Activated naive CD8-positive, alpha-beta T cell treated with anti-CD3 and anti-CD28 coated beads, Interleukin-2, amount 10 ng/mL, durations not matched to agents 7 days and 5 days (primary cell): ENCODE results near the gene PLCL1. TPM values are rescaled to one million over a fixed set of nuclear protein-coding genes. Genes with fewer than 3 reads are reported as not detected.

Experiments used
- ATAC-seq: fragments of 150-1000 bp; cut with Tn5 transposase; one replicate; pipeline ENCODE4 v1.10.0; 2021; ENCODE audit warnings: low read depth, moderate library complexity
- POLR2A ChIA-PET: fragments of 350-600 bp; sonication (Branson Sonifier 250); formaldehyde crosslinking; loops from one replicate; lab custom pipeline; 2021; ENCODE audit warnings: antibody characterized with exemption; lab: Charles Lee
- DNase-seq: peaks from one replicate; pipeline ENCODE4 v3.0.0; 2021
- H3K27ac Mint-ChIP-seq: one replicate; pipeline ENCODE4 v1.8.0; 2022; ENCODE audit warnings: mild to moderate bottlenecking, mixed read lengths
- H3K27me3 Mint-ChIP-seq: one replicate; pipeline ENCODE4 v1.8.0; 2022; ENCODE audit warnings: mild to moderate bottlenecking, moderate library complexity, mixed read lengths
- H3K36me3 Mint-ChIP-seq: one replicate; pipeline ENCODE4 v1.8.0; 2021; ENCODE audit warnings: mild to moderate bottlenecking, mixed read lengths
- H3K4me1 Mint-ChIP-seq: one replicate; pipeline ENCODE4 v1.8.0; 2021; ENCODE audit warnings: mixed read lengths
- H3K4me3 Mint-ChIP-seq: one replicate; pipeline ENCODE4 v1.8.0; 2022; ENCODE audit warnings: mild to moderate bottlenecking, moderate library complexity, mixed read lengths
- H3K9me3 Mint-ChIP-seq: one replicate; pipeline ENCODE4 v1.8.0; 2021; ENCODE audit warnings: mixed read lengths
- total RNA-seq, 2 experiments: library from RNA; stranded (reverse); gene quantifications; one replicate each; pipeline ENCODE4 v1.2.3, GENCODE V29; 2021

Gene PLCL1
- total RNA-seq, 2 experiments from 2014 or later, result 1.2 to 1.3 TPM

DNA sequence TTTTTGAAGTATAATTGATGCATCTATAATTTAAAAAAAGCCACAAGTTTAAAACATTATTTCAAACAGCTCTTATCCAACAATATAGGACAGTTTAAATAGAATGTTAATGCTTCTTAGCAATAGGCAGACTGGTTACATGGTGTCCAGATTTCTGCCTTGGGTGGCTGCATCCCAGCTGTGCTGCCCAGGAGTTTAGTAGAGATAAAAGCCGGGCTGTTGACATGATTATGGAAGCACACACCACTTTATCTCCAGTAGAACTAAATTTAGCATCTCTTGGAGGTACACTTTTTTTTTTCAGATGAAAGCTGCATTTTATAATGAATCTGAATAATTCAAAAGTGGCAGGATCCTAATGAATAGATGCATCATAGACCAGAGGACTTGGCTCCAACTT is 309.7 kb downstream of the PLCL1 start:
- no peaks in the 10 kb centered on the region for H3K4me1 Mint-ChIP-seq
- H3K27ac Mint-ChIP-seq, result no peak overlapping the region
- POLR2A ChIA-PET, result no interaction called here
- no peaks in the 10 kb centered on the region for H3K9me3 Mint-ChIP-seq
- no peak for DNase-seq
- no peak for ATAC-seq
- H3K36me3 Mint-ChIP-seq, result no peaks in the 10 kb centered on the region
- H3K27me3 Mint-ChIP-seq, result no peaks in the 10 kb centered on the region
- no peak overlapping the region for H3K4me3 Mint-ChIP-seq

DNA sequence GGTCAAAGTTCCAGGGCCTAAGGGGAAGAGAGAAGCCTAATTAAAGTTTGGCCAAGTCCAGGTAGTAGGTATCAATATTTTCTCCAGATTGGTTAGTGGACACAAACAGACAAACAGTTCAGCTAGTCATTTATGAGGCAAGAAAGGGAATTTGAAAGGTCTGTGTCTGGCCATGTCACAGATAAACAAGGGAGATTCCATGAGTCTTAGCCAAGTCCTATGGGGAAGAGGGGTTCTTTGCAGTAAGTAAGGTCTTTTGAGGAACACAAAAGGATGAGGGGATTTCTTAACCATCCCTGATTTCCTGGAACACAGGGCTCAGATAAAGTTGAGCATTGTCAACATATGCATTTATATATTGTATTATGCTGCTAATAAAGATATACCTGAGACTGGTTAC is 310.8 kb downstream of the PLCL1 start:
- H3K4me1 Mint-ChIP-seq, result no peaks in the 10 kb centered on the region
- POLR2A ChIA-PET, result no interaction called here
- no peak overlapping the region for H3K27ac Mint-ChIP-seq
- no peaks in the 10 kb centered on the region for H3K36me3 Mint-ChIP-seq
- H3K9me3 Mint-ChIP-seq, result no peaks in the 10 kb centered on the region
- ATAC-seq, result no peak
- DNase-seq, result no peak
- no peaks in the 10 kb centered on the region for H3K27me3 Mint-ChIP-seq
- H3K4me3 Mint-ChIP-seq, result no peak overlapping the region

DNA sequence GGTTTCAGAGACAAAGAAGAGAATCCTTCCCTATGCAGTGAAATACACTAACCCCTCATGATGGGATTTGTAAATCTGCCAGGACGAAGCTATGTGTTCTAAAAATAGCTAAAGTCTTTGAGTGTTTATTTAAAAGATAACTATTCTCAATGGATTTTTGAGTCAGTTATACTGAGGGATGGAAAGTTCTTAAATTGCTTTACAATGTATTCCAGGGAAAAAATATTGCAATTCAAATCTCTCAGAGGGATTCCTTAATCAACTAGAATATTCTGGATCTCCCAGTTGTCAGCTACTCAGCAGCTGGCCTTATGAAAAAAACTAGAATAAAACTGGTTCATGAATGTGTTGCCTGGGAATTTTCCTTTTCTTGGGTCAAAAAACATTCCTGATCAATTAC is 312.4 kb downstream of the PLCL1 start:
- no peak overlapping the region for H3K27ac Mint-ChIP-seq
- no peak for ATAC-seq
- POLR2A ChIA-PET, result no interaction called here

DNA sequence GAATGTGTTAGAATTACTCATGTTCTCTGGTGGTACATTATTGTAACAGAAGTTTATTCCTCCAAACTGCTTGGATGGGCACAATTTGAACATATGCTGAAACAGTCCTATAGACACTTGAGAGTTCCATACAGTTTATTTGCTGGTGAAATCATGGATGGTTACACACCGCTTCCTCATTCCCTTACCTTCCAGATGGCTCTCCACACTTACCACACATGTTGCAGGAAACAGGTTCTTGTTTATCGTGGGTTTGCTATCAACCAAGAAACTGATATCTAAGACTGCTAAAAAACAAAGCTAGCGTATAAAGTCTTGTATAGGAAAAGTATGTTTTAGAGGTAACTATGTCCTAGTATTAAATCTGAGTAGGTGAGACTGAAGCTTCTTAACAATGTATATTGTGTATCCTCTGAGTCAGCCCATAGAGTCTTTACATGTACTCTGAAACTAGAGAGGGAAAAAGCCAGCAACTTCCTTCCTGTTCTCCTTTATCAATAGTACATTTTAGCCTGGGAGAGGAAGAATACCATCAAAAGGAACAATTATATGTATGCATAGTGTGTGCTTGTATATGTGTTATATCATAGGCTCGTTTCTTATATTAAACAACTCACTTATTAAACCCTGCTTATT is 313.1 kb downstream of the PLCL1 start:
- Mint-ChIP-seq H3K27ac (no peak overlapping the region), H3K4me3 (no peak overlapping the region), H3K36me3 (no peaks in the 10 kb centered on the region), H3K4me1 (no peaks in the 10 kb centered on the region), H3K9me3 (no peaks in the 10 kb centered on the region), H3K27me3 (no peaks in the 10 kb centered on the region)
- POLR2A ChIA-PET, result no interaction called here
- DNase-seq (no peak), ATAC-seq (no peak)

More for the DNA sequence above, 312.4 kb downstream of the PLCL1 start:
- no peak overlapping the region for H3K4me3 Mint-ChIP-seq
- H3K9me3 Mint-ChIP-seq, result no peaks in the 10 kb centered on the region
- H3K4me1 Mint-ChIP-seq, result no peaks in the 10 kb centered on the region
- no peaks in the 10 kb centered on the region for H3K27me3 Mint-ChIP-seq
- DNase-seq, result no peak
- no peaks in the 10 kb centered on the region for H3K36me3 Mint-ChIP-seq

DNA sequence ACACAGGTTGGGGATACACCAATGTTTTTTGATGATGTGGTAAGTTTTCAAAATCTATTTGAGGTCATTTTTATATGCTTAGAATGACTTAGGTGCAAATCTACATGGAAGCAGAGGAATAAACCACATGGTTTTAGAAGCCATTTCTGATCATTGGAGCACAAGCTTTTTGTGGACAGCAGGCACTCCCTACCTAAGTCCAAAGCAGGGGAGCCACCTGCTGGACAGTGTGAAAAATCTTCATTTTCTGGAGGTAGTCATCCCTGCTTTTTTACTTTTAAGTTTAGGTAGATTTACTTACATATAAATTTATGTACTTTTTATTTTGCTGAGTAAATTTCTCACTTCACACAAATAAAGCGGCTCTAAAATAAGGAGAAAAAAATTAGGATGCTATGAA is 323.2 kb downstream of the PLCL1 start:
- H3K27me3 Mint-ChIP-seq, result no peaks in the 10 kb centered on the region
- no peaks in the 10 kb centered on the region for H3K4me1 Mint-ChIP-seq
- DNase-seq (peak; percentile 28), ATAC-seq (no peak)
- POLR2A ChIA-PET, result no interaction called here
- H3K9me3 Mint-ChIP-seq, result no peaks in the 10 kb centered on the region
- no peak overlapping the region for H3K4me3 Mint-ChIP-seq
- no peaks in the 10 kb centered on the region for H3K36me3 Mint-ChIP-seq
- no peak overlapping the region for H3K27ac Mint-ChIP-seq

DNA sequence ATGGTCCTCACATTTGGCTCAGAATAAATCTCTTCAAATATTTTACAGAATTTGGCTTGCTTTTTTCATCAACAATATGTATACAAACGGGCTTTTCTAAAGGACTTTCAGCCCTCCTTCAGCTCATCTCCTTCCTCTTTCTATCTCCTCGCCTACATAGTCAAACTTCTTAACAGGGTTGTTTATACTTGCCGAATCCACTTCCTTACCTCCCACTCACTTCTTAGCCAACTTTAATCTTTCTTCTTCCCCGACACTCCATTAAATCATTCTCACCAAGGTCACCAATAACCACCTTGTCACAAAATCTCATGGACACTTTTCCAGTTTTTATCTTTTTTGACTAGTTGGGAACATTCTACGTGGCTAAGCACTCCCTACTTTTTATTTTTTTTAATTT is 325.2 kb downstream of the PLCL1 start:
- no peak for ATAC-seq
- H3K36me3 Mint-ChIP-seq, result no peaks in the 10 kb centered on the region
- no peak for DNase-seq
- no peaks in the 10 kb centered on the region for H3K9me3 Mint-ChIP-seq
- H3K4me3 Mint-ChIP-seq, result no peak overlapping the region
- H3K27me3 Mint-ChIP-seq, result no peaks in the 10 kb centered on the region
- no peaks in the 10 kb centered on the region for H3K4me1 Mint-ChIP-seq
- H3K27ac Mint-ChIP-seq, result no peak overlapping the region
- POLR2A ChIA-PET, result no interaction called here

DNA sequence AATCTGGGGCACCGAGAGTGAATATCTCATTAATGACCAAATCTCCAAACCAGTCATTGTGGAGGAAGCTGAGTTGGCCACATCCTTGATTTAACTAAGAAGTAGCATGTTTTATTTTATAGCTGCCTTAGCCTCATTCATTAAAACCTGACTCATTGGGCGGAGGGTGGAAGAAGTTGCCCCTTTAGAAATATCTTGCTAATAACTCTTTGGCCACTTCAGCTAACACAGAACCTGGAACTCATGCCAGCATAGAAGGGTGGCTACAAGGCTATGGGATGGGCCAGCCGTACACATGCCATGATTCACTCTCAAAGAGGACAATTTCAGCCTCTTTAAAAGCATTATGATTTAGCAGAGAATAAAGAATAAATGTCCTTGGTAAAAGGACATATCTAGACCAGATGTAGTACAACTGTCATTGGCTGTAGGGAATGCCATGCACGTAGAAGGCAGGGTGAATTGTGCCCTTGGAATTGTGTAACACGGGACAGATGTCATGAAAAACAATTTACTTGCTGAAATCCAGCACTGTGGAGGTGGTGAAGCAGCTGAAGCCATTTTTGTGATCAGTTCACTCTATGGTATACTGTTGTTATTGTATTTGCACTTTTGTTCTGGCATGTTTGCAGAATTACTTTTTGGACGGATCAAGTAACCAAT is 330.0 kb downstream of the PLCL1 start:
- peaks cover 1% of the 10 kb centered on the region for H3K9me3 Mint-ChIP-seq
- DNase-seq (no peak), ATAC-seq (no peak)
- POLR2A ChIA-PET, result no interaction called here
- no peaks in the 10 kb centered on the region for H3K36me3 Mint-ChIP-seq
- no peak overlapping the region for H3K27ac Mint-ChIP-seq
- H3K4me3 Mint-ChIP-seq, result no peak overlapping the region
- H3K27me3 Mint-ChIP-seq, result no peaks in the 10 kb centered on the region
- no peaks in the 10 kb centered on the region for H3K4me1 Mint-ChIP-seq

DNA sequence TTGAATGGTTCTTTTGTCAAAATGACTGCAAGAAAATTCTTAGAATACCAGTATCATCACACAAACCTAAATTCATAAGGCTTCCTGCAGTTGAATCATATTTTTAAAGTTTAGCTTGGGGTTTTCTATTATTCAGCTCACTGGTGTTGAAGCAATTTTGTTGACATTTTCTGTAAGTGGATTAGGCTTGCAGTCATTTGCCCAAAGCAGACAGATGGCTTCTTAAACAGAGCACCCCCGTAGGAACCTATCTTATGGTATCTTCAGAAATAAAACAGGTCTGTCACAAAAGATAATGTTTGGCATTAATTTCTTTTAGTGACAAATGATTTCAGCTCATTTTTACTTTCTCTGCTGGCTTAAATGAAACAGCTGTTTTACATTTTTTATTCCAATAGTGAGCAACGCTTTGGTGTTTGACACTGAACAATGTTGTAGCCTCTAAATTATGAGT is 331.1 kb downstream of the PLCL1 start:
- Mint-ChIP-seq H3K27me3 (no peaks in the 10 kb centered on the region), H3K36me3 (no peaks in the 10 kb centered on the region), H3K4me3 (no peak overlapping the region), H3K27ac (no peak overlapping the region), H3K9me3 (peaks cover 1% of the 10 kb centered on the region), H3K4me1 (no peaks in the 10 kb centered on the region)
- POLR2A ChIA-PET, result no interaction called here
- DNase-seq (no peak), ATAC-seq (no peak)

DNA sequence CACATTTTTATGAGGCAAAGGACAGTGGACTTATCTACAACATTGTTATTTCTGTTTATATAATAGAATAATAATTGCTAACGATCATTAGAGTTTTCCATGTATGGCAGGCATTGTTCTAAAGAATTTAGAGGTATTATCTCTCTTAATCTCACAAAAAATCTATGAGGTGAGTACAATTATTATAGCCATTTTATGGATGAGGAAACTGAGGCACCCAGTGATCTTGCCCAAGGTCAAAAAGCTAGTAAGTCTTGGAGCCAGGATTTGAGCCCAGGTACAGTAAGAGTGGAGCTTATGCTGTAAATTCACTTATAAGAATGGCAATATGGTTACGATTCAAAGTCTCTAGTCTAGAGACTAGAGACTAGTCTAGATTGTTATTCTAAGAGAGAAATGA is 331.7 kb downstream of the PLCL1 start:
- no peaks in the 10 kb centered on the region for H3K36me3 Mint-ChIP-seq
- POLR2A ChIA-PET, result no interaction called here
- no peaks in the 10 kb centered on the region for H3K27me3 Mint-ChIP-seq
- no peak overlapping the region for H3K27ac Mint-ChIP-seq
- ATAC-seq, result no peak
- no peaks in the 10 kb centered on the region for H3K4me1 Mint-ChIP-seq
- H3K9me3 Mint-ChIP-seq, result peaks cover 1% of the 10 kb centered on the region
- H3K4me3 Mint-ChIP-seq, result no peak overlapping the region
- no peak for DNase-seq

DNA sequence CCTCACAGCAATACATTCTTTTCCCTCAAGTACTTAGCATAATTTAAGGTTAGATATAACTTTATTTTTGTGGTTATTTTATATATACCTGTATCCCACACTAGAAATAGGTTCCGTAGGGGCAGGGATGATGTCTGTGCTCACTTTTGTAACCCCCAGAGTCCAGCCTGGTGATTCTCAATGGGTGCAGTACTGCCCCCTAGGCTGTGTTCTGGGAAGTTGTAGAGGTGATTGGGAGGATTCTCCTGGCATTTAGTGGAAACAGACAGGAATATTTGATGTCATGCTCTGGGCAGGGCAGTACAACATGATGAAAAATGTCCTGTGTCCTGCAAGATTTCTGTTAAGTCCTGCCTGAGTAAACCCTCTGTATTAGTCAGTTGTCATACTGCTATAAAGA is 333.3 kb downstream of the PLCL1 start:
- Mint-ChIP-seq H3K36me3 (no peaks in the 10 kb centered on the region), H3K4me3 (no peak overlapping the region), H3K27me3 (no peaks in the 10 kb centered on the region), H3K4me1 (no peaks in the 10 kb centered on the region), H3K27ac (no peak overlapping the region), H3K9me3 (peaks cover 1% of the 10 kb centered on the region)
- POLR2A ChIA-PET, result no interaction called here
- ATAC-seq (no peak), DNase-seq (no peak)

DNA sequence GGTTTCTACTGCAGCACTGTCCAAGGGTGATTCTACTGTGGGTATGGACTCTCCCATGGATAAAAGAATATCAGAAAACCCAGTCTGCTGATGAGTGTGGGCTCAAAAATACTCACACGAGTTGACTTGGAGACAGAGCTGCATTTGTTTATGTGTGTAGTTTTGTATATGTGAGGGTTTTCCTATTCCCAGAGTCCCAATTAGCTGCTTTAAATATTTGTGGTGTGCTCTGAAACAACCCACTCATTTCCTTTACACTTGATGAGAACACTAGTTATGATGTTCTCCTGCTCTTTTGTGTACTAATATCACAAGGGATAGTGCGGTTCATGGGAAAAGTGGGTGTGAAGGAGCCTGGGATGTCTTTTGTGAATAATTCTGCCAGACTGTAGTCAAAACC is 337.3 kb downstream of the PLCL1 start:
- Mint-ChIP-seq H3K4me3 (no peak overlapping the region), H3K27ac (no peak overlapping the region)

DNA sequence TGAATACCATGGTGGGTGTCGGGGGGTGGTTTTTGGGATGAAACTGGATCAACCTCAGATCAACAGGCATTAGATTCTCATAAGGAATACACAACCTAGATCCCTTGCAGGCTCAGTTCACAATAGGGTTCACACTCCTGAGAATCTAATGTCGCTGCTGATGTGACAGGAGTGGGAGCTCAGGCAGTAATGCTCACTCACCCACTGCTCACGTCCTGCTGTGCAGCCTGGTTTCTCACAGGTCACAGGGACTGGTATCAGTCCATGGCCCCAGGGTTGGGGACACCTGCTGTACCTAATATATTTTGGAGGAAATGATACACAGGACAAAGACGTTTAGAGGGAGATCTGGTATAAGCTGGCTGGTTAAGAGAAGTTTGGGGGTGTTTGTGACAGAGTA is 338.8 kb downstream of the PLCL1 start:
- ATAC-seq, result no peak
- H3K27me3 Mint-ChIP-seq, result no peaks in the 10 kb centered on the region
- H3K4me3 Mint-ChIP-seq, result no peak overlapping the region
- no peaks in the 10 kb centered on the region for H3K9me3 Mint-ChIP-seq
- H3K4me1 Mint-ChIP-seq, result peaks cover 2% of the 10 kb centered on the region
- POLR2A ChIA-PET, result no interaction called here
- DNase-seq, result no peak
- no peaks in the 10 kb centered on the region for H3K36me3 Mint-ChIP-seq
- no peak overlapping the region for H3K27ac Mint-ChIP-seq

More for the DNA sequence above, 337.3 kb downstream of the PLCL1 start:
- H3K4me1 Mint-ChIP-seq, result peaks cover 2% of the 10 kb centered on the region
- no peaks in the 10 kb centered on the region for H3K36me3 Mint-ChIP-seq
- H3K27me3 Mint-ChIP-seq, result no peaks in the 10 kb centered on the region
- POLR2A ChIA-PET, result no interaction called here
- H3K9me3 Mint-ChIP-seq, result peaks cover 1% of the 10 kb centered on the region
- DNase-seq, result no peak
- ATAC-seq, result no peak

DNA sequence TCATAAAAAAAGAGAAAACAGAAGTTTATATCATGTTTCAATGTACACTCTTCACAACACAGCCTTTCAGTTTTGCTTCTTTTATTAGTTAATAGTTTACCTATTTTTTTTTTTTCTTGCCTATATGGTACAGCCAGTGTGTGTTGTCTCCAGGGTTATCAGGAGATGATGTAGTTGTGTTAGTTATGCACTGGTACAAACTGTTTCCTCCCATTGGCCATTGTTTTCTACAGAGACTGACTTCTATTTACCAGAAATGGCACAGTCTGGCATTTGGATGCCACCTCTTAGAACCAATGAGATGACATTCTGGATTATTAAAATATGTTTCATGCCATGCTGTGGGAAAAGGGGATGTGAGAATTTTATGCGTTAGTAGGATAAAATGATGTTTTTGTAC is 339.4 kb downstream of the PLCL1 start:
- peaks cover 2% of the 10 kb centered on the region for H3K4me1 Mint-ChIP-seq
- DNase-seq (no peak), ATAC-seq (no peak)
- H3K9me3 Mint-ChIP-seq, result no peaks in the 10 kb centered on the region
- H3K27me3 Mint-ChIP-seq, result no peaks in the 10 kb centered on the region
- H3K36me3 Mint-ChIP-seq, result no peaks in the 10 kb centered on the region
- H3K27ac Mint-ChIP-seq, result no peak overlapping the region
- H3K4me3 Mint-ChIP-seq, result no peak overlapping the region
- POLR2A ChIA-PET, result no interaction called here

DNA sequence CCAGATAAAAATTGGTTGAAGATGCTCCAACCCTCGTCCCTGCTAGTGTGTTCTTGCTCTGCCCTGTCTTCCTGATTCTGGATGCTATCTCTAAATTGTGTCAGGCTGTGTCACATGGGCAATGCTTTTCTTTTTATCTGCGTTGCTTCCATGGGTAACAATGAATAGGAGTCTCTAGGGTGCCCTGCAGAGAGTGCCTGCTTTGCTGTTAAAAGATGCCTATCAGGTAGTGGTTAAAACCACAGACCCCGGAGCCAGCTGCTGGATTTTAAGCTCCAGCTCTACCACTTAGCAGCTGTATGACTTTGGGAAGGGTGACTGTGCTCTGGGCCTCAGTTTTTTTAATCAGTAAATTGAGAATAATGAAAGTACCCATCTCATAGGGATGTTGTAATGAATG is 340.3 kb downstream of the PLCL1 start:
- H3K36me3 Mint-ChIP-seq, result no peaks in the 10 kb centered on the region
- no peak for DNase-seq
- no peaks in the 10 kb centered on the region for H3K27me3 Mint-ChIP-seq
- no peak overlapping the region for H3K4me3 Mint-ChIP-seq
- peaks cover 2% of the 10 kb centered on the region for H3K4me1 Mint-ChIP-seq
- no peaks in the 10 kb centered on the region for H3K9me3 Mint-ChIP-seq
- H3K27ac Mint-ChIP-seq, result no peak overlapping the region
- no peak for ATAC-seq
- POLR2A ChIA-PET, result no interaction called here
